ENCODE results near the gene UBE3C.
A peak's percentile ranks its signal among the peaks of the same experiment; 100 is the strongest.
"Not testable (repeated sequence)": the region's sequence is repeated elsewhere in the genome, so short reads cannot be mapped to it uniquely, and the experiment has no call there.

UBE3C gene

GRCh38 chr7:157138424-157139110, at the start of gene UBE3C:
TSS of gene UBE3C (plus strand) at chr7:157138926. CDS start at chr7:157139273, 347 bp downstream.
- Histone ChIP-seq H3K4me3 (ENCODE audit: low read length) (peak within 1 kb of the TSS; percentile 75), H3K9me3 (ENCODE audit: control insufficient read depth, low read length) (no peaks in the 10 kb centered on the region), H3K27me3 (ENCODE audit: control insufficient read depth, insufficient read depth, low read length) (no peaks in the 10 kb centered on the region), H3K9ac (ENCODE audit: low read length) (peak within 1 kb of the TSS; percentile 73), H3K36me3 (ENCODE audit: control insufficient read depth, insufficient read depth, low read length) (no peaks in the 10 kb centered on the region), H3K4me1 (ENCODE audit: control insufficient read depth, insufficient read depth, low read length) (peaks cover 11% of the 10 kb centered on the region)

GRCh38 chr7:157089100-157089610, 49.6 kb upstream of the UBE3C start:
- no peaks in the 10 kb centered on the region for H3K27me3 ChIP-seq (ENCODE audit: control insufficient read depth, insufficient read depth, low read length)
- no peak overlapping the region for H3K9ac ChIP-seq (ENCODE audit: low read length)
- H3K36me3 ChIP-seq (ENCODE audit: control insufficient read depth, insufficient read depth, low read length), result no peaks in the 10 kb centered on the region
- no peaks in the 10 kb centered on the region for H3K4me1 ChIP-seq (ENCODE audit: control insufficient read depth, insufficient read depth, low read length)
- H3K9me3 ChIP-seq (ENCODE audit: control insufficient read depth, low read length), result no peaks in the 10 kb centered on the region
- H3K4me3 ChIP-seq (ENCODE audit: low read length), result no peak overlapping the region

GRCh38 chr7:157090485-157091165, 48.1 kb upstream of the UBE3C start:
- Histone ChIP-seq H3K4me1 (ENCODE audit: control insufficient read depth, insufficient read depth, low read length) (no peaks in the 10 kb centered on the region), H3K4me3 (ENCODE audit: low read length) (no peak overlapping the region), H3K27me3 (ENCODE audit: control insufficient read depth, insufficient read depth, low read length) (no peaks in the 10 kb centered on the region), H3K9me3 (ENCODE audit: control insufficient read depth, low read length) (no peaks in the 10 kb centered on the region), H3K9ac (ENCODE audit: low read length) (no peak overlapping the region), H3K36me3 (ENCODE audit: control insufficient read depth, insufficient read depth, low read length) (no peaks in the 10 kb centered on the region)

- Histone ChIP-seq H3K9me3 (ENCODE audit: control insufficient read depth, low read length) (no peaks in the 10 kb centered on the region), H3K36me3 (ENCODE audit: control insufficient read depth, insufficient read depth, low read length) (no peaks in the 10 kb centered on the region), H3K4me3 (ENCODE audit: low read length) (no peak overlapping the region), H3K4me1 (ENCODE audit: control insufficient read depth, insufficient read depth, low read length) (no peaks in the 10 kb centered on the region), H3K27me3 (ENCODE audit: control insufficient read depth, insufficient read depth, low read length) (no peaks in the 10 kb centered on the region), H3K9ac (ENCODE audit: low read length) (no peak overlapping the region)
These were observed 42.3 kb upstream of the UBE3C start for GRCh38 chr7:157096286-157097055.

GRCh38 chr7:157097056-157097329, 41.7 kb upstream of the UBE3C start:
- H3K9ac ChIP-seq (ENCODE audit: low read length), result no peak overlapping the region
- no peaks in the 10 kb centered on the region for H3K4me1 ChIP-seq (ENCODE audit: control insufficient read depth, insufficient read depth, low read length)
- no peaks in the 10 kb centered on the region for H3K27me3 ChIP-seq (ENCODE audit: control insufficient read depth, insufficient read depth, low read length)
- H3K9me3 ChIP-seq (ENCODE audit: control insufficient read depth, low read length), result no peaks in the 10 kb centered on the region
- H3K4me3 ChIP-seq (ENCODE audit: low read length), result no peak overlapping the region
- H3K36me3 ChIP-seq (ENCODE audit: control insufficient read depth, insufficient read depth, low read length), result no peaks in the 10 kb centered on the region

- no peaks in the 10 kb centered on the region for H3K36me3 ChIP-seq (ENCODE audit: control insufficient read depth, insufficient read depth, low read length)
- H3K4me3 ChIP-seq (ENCODE audit: low read length), result no peak overlapping the region
- H3K9me3 ChIP-seq (ENCODE audit: control insufficient read depth, low read length), result no peaks in the 10 kb centered on the region
- no peaks in the 10 kb centered on the region for H3K27me3 ChIP-seq (ENCODE audit: control insufficient read depth, insufficient read depth, low read length)
- no peak overlapping the region for H3K9ac ChIP-seq (ENCODE audit: low read length)
- no peaks in the 10 kb centered on the region for H3K4me1 ChIP-seq (ENCODE audit: control insufficient read depth, insufficient read depth, low read length)
These were observed 41.2 kb upstream of the UBE3C start for GRCh38 chr7:157097569-157097968.

GRCh38 chr7:157100005-157100404, 38.7 kb upstream of the UBE3C start:
- H3K27me3 ChIP-seq (ENCODE audit: control insufficient read depth, insufficient read depth, low read length); H3K4me1 ChIP-seq (ENCODE audit: control insufficient read depth, insufficient read depth, low read length); H3K4me3 ChIP-seq (ENCODE audit: low read length); H3K36me3 ChIP-seq (ENCODE audit: control insufficient read depth, insufficient read depth, low read length); H3K9me3 ChIP-seq (ENCODE audit: control insufficient read depth, low read length); H3K9ac ChIP-seq (ENCODE audit: low read length): not testable (repeated sequence)

GRCh38 chr7:157103641-157104040, 35.1 kb upstream of the UBE3C start:
- H3K27me3 ChIP-seq (ENCODE audit: control insufficient read depth, insufficient read depth, low read length); H3K4me1 ChIP-seq (ENCODE audit: control insufficient read depth, insufficient read depth, low read length); H3K4me3 ChIP-seq (ENCODE audit: low read length); H3K9ac ChIP-seq (ENCODE audit: low read length); H3K9me3 ChIP-seq (ENCODE audit: control insufficient read depth, low read length); H3K36me3 ChIP-seq (ENCODE audit: control insufficient read depth, insufficient read depth, low read length): not testable (repeated sequence)

- H3K27me3 ChIP-seq (ENCODE audit: control insufficient read depth, insufficient read depth, low read length), result peaks cover 7% of the 10 kb centered on the region
- H3K9ac ChIP-seq (ENCODE audit: low read length), result no peak overlapping the region
- H3K36me3 ChIP-seq (ENCODE audit: control insufficient read depth, insufficient read depth, low read length), result no peaks in the 10 kb centered on the region
- H3K9me3 ChIP-seq (ENCODE audit: control insufficient read depth, low read length), result no peaks in the 10 kb centered on the region
- H3K4me1 ChIP-seq (ENCODE audit: control insufficient read depth, insufficient read depth, low read length), result no peaks in the 10 kb centered on the region
- no peak overlapping the region for H3K4me3 ChIP-seq (ENCODE audit: low read length)
These were observed 27.4 kb upstream of the UBE3C start for GRCh38 chr7:157111311-157111710.

- no peaks in the 10 kb centered on the region for H3K4me1 ChIP-seq (ENCODE audit: control insufficient read depth, insufficient read depth, low read length)
- peaks cover 10% of the 10 kb centered on the region for H3K27me3 ChIP-seq (ENCODE audit: control insufficient read depth, insufficient read depth, low read length)
- no peaks in the 10 kb centered on the region for H3K36me3 ChIP-seq (ENCODE audit: control insufficient read depth, insufficient read depth, low read length)
- no peak overlapping the region for H3K4me3 ChIP-seq (ENCODE audit: low read length)
- H3K9me3 ChIP-seq (ENCODE audit: control insufficient read depth, low read length), result no peaks in the 10 kb centered on the region
- no peak overlapping the region for H3K9ac ChIP-seq (ENCODE audit: low read length)
These were observed 26.0 kb upstream of the UBE3C start for GRCh38 chr7:157112706-157113105.

- Histone ChIP-seq H3K9ac (ENCODE audit: low read length) (no peak overlapping the region), H3K4me3 (ENCODE audit: low read length) (no peak overlapping the region), H3K27me3 (ENCODE audit: control insufficient read depth, insufficient read depth, low read length) (peaks cover 10% of the 10 kb centered on the region), H3K9me3 (ENCODE audit: control insufficient read depth, low read length) (no peaks in the 10 kb centered on the region), H3K36me3 (ENCODE audit: control insufficient read depth, insufficient read depth, low read length) (no peaks in the 10 kb centered on the region), H3K4me1 (ENCODE audit: control insufficient read depth, insufficient read depth, low read length) (no peaks in the 10 kb centered on the region)
These were observed 25.1 kb upstream of the UBE3C start for GRCh38 chr7:157113607-157114006.

- Histone ChIP-seq H3K9ac (ENCODE audit: low read length) (no peak overlapping the region), H3K4me1 (ENCODE audit: control insufficient read depth, insufficient read depth, low read length) (no peaks in the 10 kb centered on the region), H3K9me3 (ENCODE audit: control insufficient read depth, low read length) (no peaks in the 10 kb centered on the region), H3K27me3 (ENCODE audit: control insufficient read depth, insufficient read depth, low read length) (peaks cover 5% of the 10 kb centered on the region), H3K4me3 (ENCODE audit: low read length) (no peak overlapping the region), H3K36me3 (ENCODE audit: control insufficient read depth, insufficient read depth, low read length) (no peaks in the 10 kb centered on the region)
These were observed 22.0 kb upstream of the UBE3C start for GRCh38 chr7:157116762-157117161.
